OCI-LY1 (cell line): ENCODE results near the gene IQSEC1.

Source experiments
- H2AFZ ChIP-seq: fragments of 200-600 bp; sonication (generic), shearing (Covaris generic); 2 replicates; pipeline ENCODE4 v1.6.0; 2014; ENCODE audit warnings: antibody characterized with exemption, mild to moderate bottlenecking, low read length
- H3F3A ChIP-seq: fragments of 200-600 bp; sonication (generic), shearing (Covaris generic); 2 replicates; pipeline ENCODE4 v1.6.0; 2014; ENCODE audit warnings: mild to moderate bottlenecking, antibody characterized with exemption, low read length, moderate library complexity; ENCODE audit not compliant: insufficient read depth
- H3K27ac ChIP-seq: fragments of 200-600 bp; sonication (generic); 2 replicates; pipeline ENCODE4 v1.5.1; 2014; ENCODE audit warnings: low read length, mixed run types, mild to moderate bottlenecking, low read depth; ENCODE audit not compliant: poor library complexity, severe bottlenecking
- H3K27me3 ChIP-seq: fragments of 200-600 bp; sonication (generic); 2 replicates; pipeline ENCODE4 v1.6.0; 2014; ENCODE audit warnings: antibody characterized with exemption, mild to moderate bottlenecking, low read length, moderate library complexity; ENCODE audit not compliant: insufficient read depth
- H3K36me3 ChIP-seq: fragments of 200-600 bp; sonication (generic); 2 replicates; pipeline ENCODE4 v1.6.1; 2014; ENCODE audit warnings: mild to moderate bottlenecking, antibody characterized with exemption, low read length, moderate library complexity, mixed read lengths; ENCODE audit not compliant: insufficient read depth
- H3K4me1 ChIP-seq: fragments of 200-600 bp; sonication (generic); 2 replicates; pipeline ENCODE4 v1.5.1; 2014; ENCODE audit warnings: mild to moderate bottlenecking, low read length, moderate library complexity; ENCODE audit not compliant: insufficient read depth, severe bottlenecking
- H3K4me2 ChIP-seq: fragments of 200-600 bp; sonication (generic), shearing (Covaris generic); 2 replicates; pipeline ENCODE4 v1.6.1; 2014; ENCODE audit warnings: low read length
- H3K4me3 ChIP-seq: fragments of 200-600 bp; sonication (generic); 2 replicates; pipeline ENCODE4 v1.5.1; 2014; ENCODE audit warnings: low read length, low read depth, mild to moderate bottlenecking, mixed read lengths; ENCODE audit not compliant: poor library complexity, severe bottlenecking
- H3K79me2 ChIP-seq: fragments of 200-600 bp; shearing (Covaris generic); 2 replicates; pipeline ENCODE4 v1.6.1; 2016; ENCODE audit warnings: mixed run types, low read length, mixed read lengths; ENCODE audit not compliant: insufficient read depth
- H3K9ac ChIP-seq: fragments of 200-600 bp; sonication (generic), shearing (Covaris generic); 2 replicates; pipeline ENCODE4 v1.6.1; 2014; ENCODE audit warnings: mild to moderate bottlenecking, low read length, mixed read lengths
- H3K9me2 ChIP-seq: fragments of 200-600 bp; sonication (generic), shearing (Covaris generic); 2 replicates; pipeline ENCODE4 v1.6.1; 2014; ENCODE audit warnings: low read depth, mild to moderate bottlenecking, low read length, mixed read lengths
- H3K9me3 ChIP-seq: fragments of 200-600 bp; shearing (Covaris generic); 2 replicates; pipeline ENCODE4 v1.6.1; 2014; ENCODE audit warnings: low read length, mixed read lengths
- H4K20me1 ChIP-seq: fragments of 200-600 bp; sonication (generic), shearing (Covaris generic); 2 replicates; pipeline ENCODE4 v1.6.0; 2016; ENCODE audit warnings: mild to moderate bottlenecking, low read length; ENCODE audit not compliant: insufficient read depth
- CTCF ChIP-seq: fragments of 200-600 bp; sonication (generic), shearing (Covaris generic); IDR thresholded peaks from 2 replicates; pipeline ENCODE4 v1.5.1; 2017; ENCODE audit warnings: mild to moderate bottlenecking, antibody characterized with exemption, low read length, moderate library complexity, mixed read lengths
- EZH2 ChIP-seq: fragments of 200-600 bp; sonication (generic), shearing (Covaris generic); IDR thresholded peaks from 2 replicates; pipeline ENCODE4 v1.8.0; 2017; ENCODE audit warnings: borderline replicate concordance, mixed run types, mild to moderate bottlenecking, antibody characterized with exemption, low read length, moderate library complexity, mixed read lengths

IQSEC1 gene

GRCh38 chr3:13120928-13121552 is 47.8 kb upstream of the IQSEC1 start:
- no peaks in the 10 kb centered on the region for H3K9me3 ChIP-seq
- no peaks in the 10 kb centered on the region for H3K36me3 ChIP-seq
- H3K4me2 ChIP-seq, result no peak overlapping the region
- 0 out of 2 replicates have a peak, but pooled peaks cover 11% of the 10 kb centered on the region for H3K27me3 ChIP-seq
- no peak overlapping the region for H3K27ac ChIP-seq
- H4K20me1 ChIP-seq, result no peaks in the 10 kb centered on the region
- no peak overlapping the region for H3K9ac ChIP-seq
- H3F3A ChIP-seq, result no peaks in the 10 kb centered on the region
- H3K4me1 ChIP-seq, result no peaks in the 10 kb centered on the region
- H3K9me2 ChIP-seq, result no peaks in the 10 kb centered on the region
- H3K4me3 ChIP-seq, result no peak overlapping the region
- H2AFZ ChIP-seq, result no peak overlapping the region
- TF ChIP-seq CTCF (no peak), EZH2 (no peak)
- H3K79me2 ChIP-seq, result no peaks in the 10 kb centered on the region

DNA sequence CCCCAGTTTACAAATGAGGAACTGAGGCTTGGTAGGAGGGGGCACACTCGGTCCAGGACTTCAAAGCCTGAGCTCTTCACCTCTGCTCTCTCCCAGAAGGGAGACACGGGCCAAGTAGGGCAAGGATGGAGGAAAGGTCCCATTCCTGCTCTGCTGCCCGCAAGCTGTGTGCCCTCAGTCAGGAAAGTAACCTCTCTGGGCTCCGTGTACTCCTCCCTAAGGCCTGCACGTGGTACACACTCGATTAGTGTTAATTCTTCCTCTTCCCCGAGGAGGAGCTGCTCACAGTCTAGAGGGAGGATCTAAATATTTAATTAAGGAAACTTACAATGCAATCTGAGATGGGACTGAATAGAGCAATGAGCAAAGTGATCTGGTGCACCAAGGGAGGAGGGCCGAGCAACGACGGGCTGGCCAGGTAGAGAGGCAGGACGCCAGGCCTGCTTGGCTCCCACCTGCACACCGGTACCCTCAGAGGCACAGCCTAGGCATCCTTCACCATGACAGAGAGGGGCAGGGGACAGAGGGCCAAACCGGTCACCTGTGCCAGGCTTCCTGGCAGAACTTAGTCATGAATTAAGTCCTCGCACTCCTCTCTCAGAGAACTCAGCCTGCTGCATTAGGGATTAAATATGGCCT is 47.2 kb upstream of the IQSEC1 start:
- H3K4me1 ChIP-seq, result no peaks in the 10 kb centered on the region
- 0 out of 2 replicates have a peak, but pooled peaks cover 11% of the 10 kb centered on the region for H3K27me3 ChIP-seq
- H4K20me1 ChIP-seq, result no peaks in the 10 kb centered on the region
- no peaks in the 10 kb centered on the region for H3K9me2 ChIP-seq
- no peak overlapping the region for H2AFZ ChIP-seq
- H3K9me3 ChIP-seq, result no peaks in the 10 kb centered on the region
- H3K4me2 ChIP-seq, result no peak overlapping the region
- no peak overlapping the region for H3K9ac ChIP-seq
- no peaks in the 10 kb centered on the region for H3K36me3 ChIP-seq
- no peaks in the 10 kb centered on the region for H3K79me2 ChIP-seq
- H3K27ac ChIP-seq, result no peak overlapping the region
- no peak overlapping the region for H3K4me3 ChIP-seq
- TF ChIP-seq EZH2, result no peak
- no peak for TF ChIP-seq CTCF
- H3F3A ChIP-seq, result no peaks in the 10 kb centered on the region

GRCh38 chr3:13119471-13120220 is 46.4 kb upstream of the IQSEC1 start:
- Histone ChIP-seq H2AFZ (no peak overlapping the region), H3K4me2 (no peak overlapping the region), H3K9me3 (no peaks in the 10 kb centered on the region), H3K27ac (no peak overlapping the region), H3K36me3 (no peaks in the 10 kb centered on the region), H3K4me1 (no peaks in the 10 kb centered on the region), H3K9me2 (no peaks in the 10 kb centered on the region), H3K4me3 (no peak overlapping the region), H3K9ac (no peak overlapping the region), H3K79me2 (no peaks in the 10 kb centered on the region), H3F3A (no peaks in the 10 kb centered on the region), H4K20me1 (no peaks in the 10 kb centered on the region), H3K27me3 (0 out of 2 replicates have a peak, but pooled peaks cover 11% of the 10 kb centered on the region)
- TF ChIP-seq CTCF, result no peak
- no peak for TF ChIP-seq EZH2
